Stomach (tissue), 9 donors: Measurements from ENCODE around the gene ANKRD44. TPM values are rescaled to one million over a fixed set of nuclear protein-coding genes. Genes with fewer than 3 reads are reported as not detected.

ENCODE experiments used
- DNase-seq, 2 donors: peaks; one replicate each; pipeline versions ENCODE4 v3.0.0 to v3.0.0-alpha.2; 2013 to 2019
- H3K27ac ChIP-seq, 5 donors: fragments of 200-600 bp in 4 of 5; sonication (generic) in 4 of 5; one replicate each; pipeline ENCODE4 v1.5.1; 2013 to 2019; ENCODE audit warnings: mild to moderate bottlenecking in 1 of 5, moderate library complexity in 1 of 5
- H3K27me3 ChIP-seq, 3 donors: fragments of 200-600 bp; sonication (generic); one replicate each; pipeline ENCODE4 v1.5.1; 2017 to 2019; ENCODE audit warnings: mixed run types in 1 of 3
- H3K36me3 ChIP-seq, 4 donors: fragments of 200-600 bp; sonication (generic); 1 replicate in 3 of 4; 2 replicates in 1 of 4; pipeline ENCODE4 v1.5.1; 2016 to 2019
- H3K4me1 ChIP-seq, 4 donors: fragments of 200-600 bp; sonication (generic); one replicate each; pipeline ENCODE4 v1.5.1; 2016 to 2019
- H3K4me3 ChIP-seq, 4 donors: fragments of 200-600 bp; sonication (generic) in 3 of 4; one replicate each; pipeline ENCODE4 v1.5.1; 2016 to 2019; ENCODE audit warnings: mild to moderate bottlenecking in 1 of 4
- H3K9me3 ChIP-seq, 4 donors: fragments of 200-600 bp; sonication (generic); one replicate each; pipeline ENCODE4 v1.5.1; 2016 to 2019
- CTCF ChIP-seq, 7 experiments: fragments of 450-650 bp in 4 of 7; fragments of 200-600 bp in 3 of 7; sonication (generic) in 3 of 7; IDR thresholded peaks; one replicate each; pipeline ENCODE4 v1.5.1; 2016 to 2019; ENCODE audit warnings: antibody characterized with exemption in 7 of 7, control low read depth in 2 of 7, mild to moderate bottlenecking in 1 of 7
- EP300 ChIP-seq: sonication (generic); formaldehyde crosslinking; IDR thresholded peaks from one replicate; pipeline ENCODE4 v1.6.1; 2017; ENCODE audit warnings: antibody characterized with exemption
- POLR2A ChIP-seq, 4 donors: fragments of 450-650 bp; IDR thresholded peaks; one replicate each; pipeline ENCODE4 v1.6.1; 2016; ENCODE audit warnings: antibody characterized with exemption in 4 of 4, control low read depth in 2 of 4, mild to moderate bottlenecking in 1 of 4, moderate library complexity in 1 of 4
- POLR2AphosphoS5 ChIP-seq, 3 donors: sonication (generic); formaldehyde crosslinking; IDR thresholded peaks; one replicate each; pipeline ENCODE4 v1.6.1; 2016; ENCODE audit warnings: antibody characterized with exemption in 3 of 3
- WGBS, 5 donors: extraction: QIAGEN DNeasy Blood & Tissue Kit in 3 of 5; methylation state at CpG; one replicate each; pipeline versions ENCODE4 v1.1.5 to v1.1.7; 2013 to 2018; 5-methylcytosine and 5-hydroxymethylcytosine counted together
- intact Hi-C: fragments of 100-400 bp; cut with DNase I; formaldehyde crosslinking; loops from one replicate; pipeline ENCODE4 v1.15.1; 2023; ENCODE audit warnings: low total_unique reads
- polyA plus RNA-seq, 3 donors: library from polyadenylated mRNA; stranded (reverse); fragments of 200-250 nt; gene quantifications; one replicate each; pipeline ENCODE4 v1.2.3, GENCODE V29; 2013
- total RNA-seq, 5 donors: library from RNA; depleted of rRNA; stranded (reverse); fragments of >200 nt; gene quantifications; one replicate each; pipeline versions ENCODE4 v1.1.0 to v1.2.3, GENCODE V29; 2014 to 2016
- donor health status: healthy with polysubstance abuse.
- donor health status: Bipolar disorder and iron deficiency.
- donor health status: healthy.

ANKRD44 gene
- total and polyA plus RNA-seq, 8 donors = 1.2 to 58.4 (median 7.0) TPM

- Histone ChIP-seq H3K27ac (peak overlapping the region in 4 of 5 donors; percentile 13 to 78 (median 62)), H3K9me3 (no peaks in the 10 kb centered on the region), H3K4me3 (no peak overlapping the region), H3K36me3 (peaks cover 0 to 17% (median 16%) of the 10 kb centered on the region in 4 donors), H3K27me3 (no peaks in the 10 kb centered on the region), H3K4me1 (peaks cover 0 to 22% (median 14%) of the 10 kb centered on the region in 4 donors)
- TF ChIP-seq POLR2A (IDR thresholded peaks at IDR 0.05) = no peak
- peak in 2 of 3 donors; percentile 5 to 88 for TF ChIP-seq POLR2AphosphoS5 (IDR thresholded peaks at IDR 0.05)
- WGBS, 5 donors = 3 to 7% (median 4%) methylated on average over 6 of the region's 6 CpGs
- DNase-seq = peak in 1 of 2 donors; percentile 89
- intact Hi-C loops = no loop called here
Observed at GRCh38 chr2:196987649-196988364, 322.8 kb downstream of the ANKRD44 start.

GRCh38 chr2:196987298-196987648, 323.3 kb downstream of the ANKRD44 start:
- WGBS, 5 donors = 61 to 79% (median 70%) methylated on average over 1 of the region's 1 CpG
- Histone ChIP-seq H3K27ac (peak overlapping the region in 4 of 5 donors; percentile 13 to 78 (median 62)), H3K4me3 (no peak overlapping the region), H3K4me1 (peaks cover 0 to 22% (median 14%) of the 10 kb centered on the region in 4 donors), H3K27me3 (no peaks in the 10 kb centered on the region), H3K9me3 (no peaks in the 10 kb centered on the region), H3K36me3 (peaks cover 0 to 13% (median 12%) of the 10 kb centered on the region in 4 donors)
- no peak for DNase-seq
- intact Hi-C loops = no loop called here
- TF ChIP-seq POLR2A (IDR thresholded peaks at IDR 0.05) = no peak
- TF ChIP-seq POLR2AphosphoS5 (IDR thresholded peaks at IDR 0.05) = no peak
- TF ChIP-seq CTCF (IDR thresholded peaks at IDR 0.05) = no peak
- no peak for TF ChIP-seq EP300

- no peak for DNase-seq
- H3K36me3 ChIP-seq = peaks cover 0 to 3% (median under 1%) of the 10 kb centered on the region in 4 donors
- no peak overlapping the region for H3K4me3 ChIP-seq
- no peak overlapping the region for H3K27ac ChIP-seq
- TF ChIP-seq EP300 = no peak
- TF ChIP-seq POLR2A (IDR thresholded peaks at IDR 0.05) = no peak
- no peak for TF ChIP-seq CTCF (IDR thresholded peaks at IDR 0.05)
- TF ChIP-seq POLR2AphosphoS5 (IDR thresholded peaks at IDR 0.05) = no peak
- H3K4me1 ChIP-seq = peaks cover 0 to 22% (median 14%) of the 10 kb centered on the region in 4 donors
- no peaks in the 10 kb centered on the region for H3K27me3 ChIP-seq
- intact Hi-C loops = no loop called here
- H3K9me3 ChIP-seq = no peaks in the 10 kb centered on the region
- WGBS, 5 donors = 86 to 93% (median 91%) methylated on average over 3 of the region's 3 CpGs
Observed at GRCh38 chr2:196985511-196986183, 324.9 kb downstream of the ANKRD44 start.

- H3K27ac ChIP-seq = no peak overlapping the region
Observed at GRCh38 chr2:196984903-196985302, 325.7 kb downstream of the ANKRD44 start.

More at GRCh38 chr2:196984903-196985302, 325.7 kb downstream of the ANKRD44 start:
- intact Hi-C loops = no loop called here
- WGBS, 5 donors = 92 to 99% (median 98%) methylated on average over 4 to 5 of the region's 5 CpGs
- no peak for DNase-seq
- TF ChIP-seq EP300 (no peak), CTCF (IDR thresholded peaks at IDR 0.05) (no peak), POLR2A (IDR thresholded peaks at IDR 0.05) (no peak), POLR2AphosphoS5 (IDR thresholded peaks at IDR 0.05) (no peak)
- Histone ChIP-seq H3K4me1 (peaks cover 0 to 22% (median 14%) of the 10 kb centered on the region in 4 donors), H3K36me3 (no peaks in the 10 kb centered on the region), H3K9me3 (no peaks in the 10 kb centered on the region), H3K4me3 (no peak overlapping the region), H3K27me3 (no peaks in the 10 kb centered on the region)
